Esophagus muscularis mucosa (tissue), 3 donors: ENCODE data around the gene HIRIP3.

ENCODE experiments used
- POLR2A ChIP-seq: fragments of 450-650 bp; IDR thresholded peaks from one replicate; pipeline ENCODE4 v1.6.1; 2017; ENCODE audit warnings: antibody characterized with exemption, moderate library complexity, mild to moderate bottlenecking, low read depth
- POLR2AphosphoS5 ChIP-seq, 2 donors: sonication (generic); formaldehyde crosslinking; IDR thresholded peaks; one replicate each; pipeline ENCODE4 v1.6.1; 2017; ENCODE audit warnings: antibody characterized with exemption in 2 of 2
- TF ChIP-seq, protein P1 (sequence below), 3 experiments: fragments of 200-600 bp in 2 of 3; fragments of 450-650 bp in 1 of 3; sonication (generic) in 2 of 3; IDR thresholded peaks; one replicate each; pipeline ENCODE4 v1.5.1; 2017 to 2019; ENCODE audit warnings: antibody characterized with exemption in 3 of 3, mild to moderate bottlenecking in 2 of 3, moderate library complexity in 1 of 3

DNA sequence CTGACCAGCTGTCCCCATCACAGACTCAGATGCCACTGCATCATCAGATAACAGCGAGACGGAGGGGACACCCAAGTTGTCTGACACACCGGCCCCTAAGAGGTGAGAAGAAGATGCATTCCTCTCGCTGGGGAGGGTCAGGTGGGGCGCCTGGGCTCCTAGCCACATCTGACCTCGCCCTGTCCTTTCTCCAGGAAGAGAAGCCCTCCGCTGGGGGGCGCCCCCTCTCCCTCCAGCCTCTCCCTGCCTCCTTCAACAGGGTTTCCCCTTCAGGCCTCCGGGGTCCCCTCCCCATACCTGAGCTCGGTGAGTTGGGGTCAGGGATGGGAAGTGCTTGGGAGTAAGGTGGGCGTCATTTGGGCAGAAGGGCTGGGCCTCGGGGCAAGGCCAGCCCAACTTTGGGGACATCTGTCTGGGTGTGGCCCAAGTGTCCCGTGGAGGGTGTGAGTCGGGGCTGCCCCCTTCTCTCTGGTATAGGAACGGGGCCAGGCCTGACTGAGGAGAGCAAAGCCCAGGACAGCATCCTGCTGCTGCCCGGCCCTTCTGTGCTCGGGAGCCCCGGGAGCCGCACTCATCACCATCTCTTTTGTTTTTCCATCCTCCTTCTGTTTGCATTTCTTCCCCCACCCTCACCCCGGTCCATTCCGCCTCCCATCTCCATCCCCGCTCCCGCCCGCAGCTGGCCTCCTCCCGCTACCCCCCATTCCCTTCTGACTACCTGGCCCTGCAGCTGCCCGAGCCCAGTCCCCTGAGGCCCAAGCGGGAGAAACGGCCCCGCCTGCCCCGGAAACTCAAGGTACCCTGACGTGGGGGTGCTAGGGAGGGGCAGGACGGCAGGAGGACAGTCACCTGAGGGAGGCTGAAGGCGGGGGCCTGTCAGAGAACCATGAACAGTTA is 5.6 kb upstream of the HIRIP3 start:
- TF ChIP-seq POLR2A (no peak), POLR2AphosphoS5 (IDR thresholded peaks at IDR 0.05) (no peak)
- TF ChIP-seq, protein P1, sequence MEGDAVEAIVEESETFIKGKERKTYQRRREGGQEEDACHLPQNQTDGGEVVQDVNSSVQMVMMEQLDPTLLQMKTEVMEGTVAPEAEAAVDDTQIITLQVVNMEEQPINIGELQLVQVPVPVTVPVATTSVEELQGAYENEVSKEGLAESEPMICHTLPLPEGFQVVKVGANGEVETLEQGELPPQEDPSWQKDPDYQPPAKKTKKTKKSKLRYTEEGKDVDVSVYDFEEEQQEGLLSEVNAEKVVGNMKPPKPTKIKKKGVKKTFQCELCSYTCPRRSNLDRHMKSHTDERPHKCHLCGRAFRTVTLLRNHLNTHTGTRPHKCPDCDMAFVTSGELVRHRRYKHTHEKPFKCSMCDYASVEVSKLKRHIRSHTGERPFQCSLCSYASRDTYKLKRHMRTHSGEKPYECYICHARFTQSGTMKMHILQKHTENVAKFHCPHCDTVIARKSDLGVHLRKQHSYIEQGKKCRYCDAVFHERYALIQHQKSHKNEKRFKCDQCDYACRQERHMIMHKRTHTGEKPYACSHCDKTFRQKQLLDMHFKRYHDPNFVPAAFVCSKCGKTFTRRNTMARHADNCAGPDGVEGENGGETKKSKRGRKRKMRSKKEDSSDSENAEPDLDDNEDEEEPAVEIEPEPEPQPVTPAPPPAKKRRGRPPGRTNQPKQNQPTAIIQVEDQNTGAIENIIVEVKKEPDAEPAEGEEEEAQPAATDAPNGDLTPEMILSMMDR (IDR thresholded peaks at IDR 0.05) = no peak
